Ectodermal cell (in vitro differentiated cells): Measurements from ENCODE around the gene BSG.

Source experiments
- H3K27ac ChIP-seq: 2 replicates; pipeline ENCODE4 v1.7.0; 2013; ENCODE audit warnings: mild to moderate bottlenecking, low read depth, low read length; ENCODE audit not compliant: insufficient read depth, poor library complexity, severe bottlenecking
- H3K27me3 ChIP-seq: 2 replicates; pipeline ENCODE4 v1.7.0; 2013; ENCODE audit warnings: mild to moderate bottlenecking, low read length; ENCODE audit not compliant: insufficient read depth, control insufficient read depth, poor library complexity, severe bottlenecking
- H3K36me3 ChIP-seq: one replicate; pipeline ENCODE4 v1.7.0; 2013; ENCODE audit warnings: low read length; ENCODE audit not compliant: control insufficient read depth, insufficient read depth
- H3K4me1 ChIP-seq: one replicate; pipeline ENCODE4 v1.7.0; 2013; ENCODE audit warnings: low read length; ENCODE audit not compliant: control insufficient read depth, insufficient read depth
- H3K4me3 ChIP-seq: 2 replicates; pipeline ENCODE4 v1.7.0; 2013; ENCODE audit warnings: low read depth, low read length, control low read depth; ENCODE audit not compliant: insufficient read depth
- H3K9me3 ChIP-seq: 2 replicates; pipeline ENCODE4 v1.7.0; 2013; ENCODE audit warnings: mild to moderate bottlenecking, low read length, moderate library complexity; ENCODE audit not compliant: control insufficient read depth
- WGBS, 2 experiments: methylation state at CpG; one replicate each; pipeline ENCODE4 v1.1.7; 2013; ENCODE audit warnings: missing lambda C conversion rate in 2 of 2; 5-methylcytosine and 5-hydroxymethylcytosine counted together

Gene BSG

DNA sequence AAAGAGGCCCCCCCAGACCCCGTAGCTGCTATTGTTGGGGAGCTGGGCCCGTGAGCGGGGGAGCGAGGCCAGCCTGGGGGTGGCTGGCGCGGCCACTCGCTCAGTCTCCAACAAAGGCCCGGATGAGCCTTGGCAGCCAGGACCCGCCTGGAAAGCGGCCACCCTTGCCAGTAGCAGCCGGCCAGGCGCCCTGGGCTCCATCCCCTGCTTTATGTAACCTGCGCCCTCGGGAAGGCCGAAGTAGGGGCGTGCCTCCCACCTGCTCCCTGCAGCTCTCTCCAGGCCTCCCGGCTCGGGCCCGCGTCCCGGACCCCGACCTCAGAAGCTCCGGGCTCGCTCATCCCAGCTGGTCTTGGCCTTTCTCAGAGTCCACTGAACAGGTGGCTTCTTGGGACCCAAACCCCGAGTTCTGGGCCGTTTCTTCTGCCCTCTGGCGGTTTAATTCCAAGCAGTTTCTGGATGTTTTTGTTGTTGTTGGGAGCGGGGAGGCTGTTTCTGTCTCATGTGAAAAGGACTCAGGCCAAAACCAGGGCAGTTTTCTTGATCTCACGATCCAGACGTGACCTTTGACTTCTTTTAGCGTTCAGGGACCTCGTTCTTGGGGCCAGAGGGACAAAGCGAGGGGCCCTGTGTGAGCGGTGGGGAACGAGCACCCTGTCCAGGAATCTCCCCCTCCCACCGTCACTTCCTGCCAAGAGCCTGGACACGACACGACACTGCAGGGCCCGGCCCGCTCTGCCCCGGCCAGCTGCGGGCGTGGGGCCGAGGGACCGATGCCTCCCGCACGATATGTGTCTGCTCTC is 39.6 kb upstream of the BSG start:
- peaks cover 18% of the 10 kb centered on the region for H3K36me3 ChIP-seq
- WGBS, 2 experiments: 7% methylated on average over 47 of the region's 47 CpGs
- H3K4me3 ChIP-seq: peak overlapping the region; percentile 97
- H3K9me3 ChIP-seq: no peaks in the 10 kb centered on the region
- H3K27me3 ChIP-seq: no peaks in the 10 kb centered on the region
- H3K4me1 ChIP-seq: peaks cover 16% of the 10 kb centered on the region
- peak overlapping the region; percentile 73 for H3K27ac ChIP-seq

DNA sequence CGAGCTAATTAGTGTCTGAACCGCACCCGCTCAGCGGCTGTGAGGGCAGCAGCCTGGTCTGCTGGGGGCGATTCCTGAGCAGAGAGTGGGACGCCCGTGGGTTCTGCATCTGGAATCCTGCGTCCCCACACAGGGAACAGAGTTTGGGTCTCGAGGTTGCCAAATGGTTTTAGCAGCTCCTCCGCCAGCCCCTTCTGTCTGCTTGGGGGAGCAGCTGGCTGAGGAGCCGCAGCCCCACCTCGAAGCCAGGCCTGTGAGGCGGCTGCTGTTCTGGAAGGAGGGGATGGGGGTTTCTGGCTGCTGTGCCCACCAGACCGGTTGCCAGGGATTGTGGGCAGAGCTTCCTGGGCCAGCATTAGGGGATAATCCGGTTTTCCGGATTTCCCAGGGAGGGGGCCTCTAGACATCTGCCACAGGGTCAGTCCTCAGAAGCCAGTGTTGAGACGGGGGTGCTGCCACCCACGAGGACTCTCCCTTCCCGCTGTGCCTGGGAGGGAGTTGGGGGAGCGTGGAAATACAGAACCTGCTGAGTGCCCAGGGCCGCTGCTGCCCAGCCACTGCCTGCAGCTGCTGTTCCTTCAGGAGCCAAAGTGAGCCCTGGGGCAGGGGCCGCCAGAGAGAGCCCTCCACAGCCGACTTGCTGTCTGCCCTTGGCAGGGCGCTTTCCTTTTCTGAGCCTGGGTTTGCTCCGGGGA is 38.9 kb upstream of the BSG start:
- no peaks in the 10 kb centered on the region for H3K9me3 ChIP-seq
- peak overlapping the region; percentile 97 for H3K4me3 ChIP-seq
- H3K36me3 ChIP-seq: peaks cover 25% of the 10 kb centered on the region
- no peak overlapping the region for H3K27ac ChIP-seq
- 79% methylated on average over 25 of the region's 25 CpGs for WGBS, 2 experiments
- H3K4me1 ChIP-seq: peaks cover 16% of the 10 kb centered on the region
- H3K27me3 ChIP-seq: no peaks in the 10 kb centered on the region

DNA sequence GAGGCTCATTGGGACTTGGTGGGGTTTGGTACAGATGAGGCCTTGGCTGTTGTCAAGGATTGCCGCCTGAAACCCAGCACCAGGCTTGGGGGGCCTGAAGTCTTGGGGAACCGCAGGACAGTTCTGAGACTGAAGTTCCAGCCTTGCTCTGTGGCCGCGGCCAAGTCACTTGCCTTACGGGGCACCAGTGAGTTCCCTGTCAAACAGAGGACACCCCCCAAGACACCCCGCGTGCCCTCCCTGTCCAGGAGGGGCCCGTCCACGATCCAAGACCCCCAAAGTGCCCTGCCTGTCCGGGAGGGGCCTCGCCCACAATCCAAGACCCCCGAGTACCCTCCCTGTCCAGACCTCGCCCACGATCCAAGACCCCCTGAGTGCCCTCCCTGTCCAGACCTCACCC is 38.3 kb upstream of the BSG start:
- Histone ChIP-seq H3K4me1 (peaks cover 16% of the 10 kb centered on the region), H3K4me3 (no peak overlapping the region), H3K27me3 (no peaks in the 10 kb centered on the region), H3K27ac (no peak overlapping the region), H3K36me3 (peaks cover 25% of the 10 kb centered on the region), H3K9me3 (no peaks in the 10 kb centered on the region)
- 89 to 92% methylated on average over 14 of the region's 14 CpGs for WGBS, 2 experiments

DNA sequence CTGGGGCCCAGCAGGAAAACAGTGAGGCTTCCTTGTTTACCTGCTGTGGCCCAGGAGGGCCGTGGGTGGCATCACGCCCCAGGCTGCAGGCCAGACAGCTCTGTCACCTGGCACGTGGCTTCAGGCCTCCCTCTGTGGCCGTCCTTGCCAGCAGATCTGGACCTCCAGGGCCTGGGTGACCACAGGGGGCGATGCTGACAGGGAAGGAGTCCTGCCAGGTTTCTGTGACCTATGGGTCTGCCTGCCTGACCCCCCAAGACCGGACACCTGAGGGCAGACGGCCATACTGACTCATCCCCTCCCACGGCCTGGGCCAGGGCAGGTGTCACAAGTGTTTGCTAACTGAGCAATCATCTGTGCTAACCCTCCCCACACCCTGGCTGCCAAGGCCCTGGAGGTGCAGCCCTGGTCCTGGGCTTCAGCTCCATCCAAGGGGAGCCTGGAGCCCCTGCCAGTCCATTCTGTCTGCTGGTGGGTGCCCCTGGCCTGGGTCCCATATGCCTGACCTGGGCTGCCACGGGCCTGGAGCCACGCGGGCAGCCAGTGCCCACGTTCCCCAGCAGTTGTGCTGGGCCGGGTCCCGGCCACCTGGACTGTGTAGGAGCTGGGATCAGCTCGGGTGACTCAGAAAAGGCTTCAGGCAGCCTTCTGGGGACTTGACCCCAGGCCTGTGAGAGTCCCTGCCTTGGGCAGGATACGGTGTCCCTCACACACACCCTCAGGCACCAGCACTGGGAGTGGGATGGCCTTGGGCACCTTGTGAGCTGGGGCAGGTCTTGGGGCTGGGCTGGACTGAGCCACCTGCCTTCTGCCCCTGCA is 37.2 kb upstream of the BSG start:
- peaks cover 25% of the 10 kb centered on the region for H3K36me3 ChIP-seq
- WGBS, 2 experiments: 84 to 86% methylated on average over 16 of the region's 16 CpGs
- no peaks in the 10 kb centered on the region for H3K9me3 ChIP-seq

DNA sequence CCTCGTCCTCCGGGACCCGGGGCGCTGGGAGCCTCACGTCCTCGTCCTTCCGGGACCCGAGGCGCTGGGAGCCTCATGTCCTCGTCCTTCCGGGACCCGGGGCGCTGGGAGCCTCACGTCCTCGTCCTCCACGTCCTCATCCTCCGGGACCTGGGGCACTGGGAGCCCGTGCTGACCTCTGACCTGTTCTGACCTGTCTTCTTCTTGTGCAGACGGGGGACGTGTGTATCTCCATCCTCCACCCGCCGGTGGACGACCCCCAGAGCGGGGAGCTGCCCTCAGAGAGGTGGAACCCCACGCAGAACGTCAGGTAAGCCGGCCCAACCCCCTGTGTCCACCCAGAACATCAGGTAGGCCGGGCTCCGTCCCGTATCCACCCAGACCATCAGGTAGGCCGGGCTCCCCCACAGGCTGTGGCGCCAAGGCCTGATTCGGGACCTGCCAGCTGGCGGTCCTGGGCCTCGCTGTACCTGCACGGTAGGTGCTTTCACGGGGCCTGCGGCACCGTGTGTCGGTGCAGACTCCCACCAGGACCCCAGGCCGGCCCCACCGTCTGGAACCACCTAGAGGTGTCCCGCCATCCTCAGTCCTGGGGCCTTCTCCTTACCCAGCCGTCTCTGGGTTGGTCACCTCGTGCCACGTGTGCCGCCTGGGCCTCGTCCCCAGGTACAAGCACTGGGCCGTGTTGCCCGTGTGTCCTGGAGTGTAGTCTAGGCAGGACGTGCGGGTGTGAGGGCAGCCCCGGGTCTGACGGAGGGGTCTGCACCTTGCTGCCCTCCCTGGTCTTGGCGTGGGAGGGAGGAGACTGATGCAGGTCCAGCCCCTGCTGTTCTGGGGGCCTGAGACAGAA is 36.1 kb upstream of the BSG start:
- H3K27ac ChIP-seq: no peak overlapping the region
- peaks cover 11% of the 10 kb centered on the region for H3K4me1 ChIP-seq
- H3K36me3 ChIP-seq: peaks cover 25% of the 10 kb centered on the region
- 94 to 95% methylated on average over 55 of the region's 55 CpGs for WGBS, 2 experiments
- no peak overlapping the region for H3K4me3 ChIP-seq
- no peaks in the 10 kb centered on the region for H3K9me3 ChIP-seq
- no peaks in the 10 kb centered on the region for H3K27me3 ChIP-seq

More for the DNA sequence above, 37.2 kb upstream of the BSG start:
- Histone ChIP-seq H3K4me3 (no peak overlapping the region), H3K27me3 (no peaks in the 10 kb centered on the region), H3K27ac (no peak overlapping the region), H3K4me1 (peaks cover 16% of the 10 kb centered on the region)

DNA sequence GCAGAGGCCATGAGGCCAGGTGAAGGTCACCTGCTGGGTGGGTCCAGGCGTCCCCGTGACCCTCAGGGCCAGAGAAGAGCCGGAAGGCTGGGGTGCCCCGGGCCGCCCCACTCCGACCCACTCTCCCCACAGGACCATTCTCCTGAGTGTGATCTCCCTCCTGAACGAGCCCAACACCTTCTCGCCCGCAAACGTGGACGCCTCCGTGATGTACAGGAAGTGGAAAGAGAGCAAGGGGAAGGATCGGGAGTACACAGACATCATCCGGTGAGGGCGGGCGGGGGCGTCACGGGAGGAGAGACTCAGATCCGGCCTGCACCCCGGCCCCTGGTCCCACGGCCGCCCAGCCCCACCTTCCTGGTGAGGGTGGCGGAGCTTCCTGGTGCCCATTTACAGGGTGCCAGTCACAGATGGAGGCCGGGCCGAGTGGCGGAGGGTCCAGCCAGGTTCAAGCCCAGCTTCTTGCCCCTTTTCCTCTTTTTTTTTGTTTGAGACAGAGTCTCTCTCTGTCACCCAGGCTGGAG is 35.5 kb upstream of the BSG start:
- H3K9me3 ChIP-seq: no peaks in the 10 kb centered on the region
- no peak overlapping the region for H3K27ac ChIP-seq
- H3K4me3 ChIP-seq: no peak overlapping the region
- H3K4me1 ChIP-seq: peaks cover 11% of the 10 kb centered on the region
- H3K27me3 ChIP-seq: no peaks in the 10 kb centered on the region
- WGBS, 2 experiments: 95 to 97% methylated on average over 26 of the region's 26 CpGs
- H3K36me3 ChIP-seq: peaks cover 25% of the 10 kb centered on the region

DNA sequence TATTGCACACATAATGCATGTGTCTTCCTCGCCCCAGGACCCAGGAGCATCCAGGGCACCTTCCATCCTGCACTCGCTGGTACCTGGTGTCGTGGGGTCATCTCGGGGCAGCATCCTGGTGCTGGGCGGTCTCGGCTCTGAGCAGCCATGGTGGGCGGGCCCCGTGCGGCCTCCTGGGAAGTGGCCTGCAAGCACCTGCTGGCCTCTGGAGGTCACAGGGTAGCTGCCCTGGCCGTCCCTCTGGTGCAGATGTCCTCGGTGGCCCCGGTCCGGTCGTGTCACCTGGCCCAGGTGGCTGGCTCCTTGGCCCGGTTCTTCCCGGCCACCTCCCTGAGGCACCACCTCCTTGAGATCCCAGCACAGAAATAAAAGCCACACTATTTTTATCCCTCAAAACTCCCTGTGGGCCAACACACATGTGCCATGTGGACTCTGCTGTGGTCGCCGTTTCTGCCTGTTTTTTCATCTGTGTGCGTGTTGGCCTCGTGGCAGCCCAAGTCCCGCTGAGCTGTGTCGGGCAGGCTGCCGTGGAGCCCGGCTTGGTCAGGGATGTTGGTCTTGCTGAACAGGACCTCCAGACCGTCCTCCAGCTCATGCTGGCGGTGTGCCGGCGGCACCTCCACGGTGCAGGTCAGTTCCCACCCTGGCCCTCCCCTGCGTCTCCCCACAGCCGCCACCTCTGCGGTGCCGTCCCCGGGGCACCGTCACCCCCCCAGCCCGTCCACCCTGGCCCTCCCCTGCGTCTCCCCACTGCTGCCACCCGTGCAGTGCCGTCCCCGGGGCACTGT is 33.6 kb upstream of the BSG start:
- WGBS, 2 experiments: 94 to 95% methylated on average over 40 of the region's 40 CpGs
- Histone ChIP-seq H3K36me3 (peaks cover 31% of the 10 kb centered on the region), H3K4me1 (peaks cover 5% of the 10 kb centered on the region), H3K27me3 (no peaks in the 10 kb centered on the region), H3K4me3 (no peak overlapping the region), H3K9me3 (no peaks in the 10 kb centered on the region), H3K27ac (no peak overlapping the region)

DNA sequence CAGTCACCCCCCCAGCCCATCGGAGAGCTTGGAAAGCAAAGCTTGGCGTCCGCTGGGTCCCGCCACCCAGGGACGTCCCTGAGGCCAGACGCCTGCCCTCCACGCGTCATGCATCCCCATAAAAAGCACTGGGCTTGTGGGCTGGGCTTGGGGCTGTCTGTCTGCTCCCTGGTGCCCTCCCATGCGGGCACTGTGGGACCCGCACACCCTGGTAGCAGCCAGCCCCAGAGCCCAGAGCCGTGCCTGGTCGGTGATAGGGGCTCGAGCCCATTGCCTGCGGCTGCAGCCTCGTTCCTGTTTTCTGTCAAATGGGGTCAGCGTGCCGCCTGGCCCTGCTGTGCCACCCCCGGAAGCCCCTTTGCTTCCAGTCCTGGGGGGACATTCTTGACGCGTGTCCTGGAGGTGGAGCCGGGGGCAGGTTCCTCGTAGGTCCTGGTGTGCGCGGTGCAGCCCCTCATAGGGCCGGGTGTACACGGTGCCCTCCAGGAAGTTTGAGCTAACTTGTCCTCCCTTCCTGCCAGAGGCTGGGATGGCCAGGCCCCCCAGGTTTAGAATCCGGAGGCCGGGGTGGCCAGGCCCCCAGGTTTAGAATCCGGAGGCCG is 32.9 kb upstream of the BSG start:
- H3K4me3 ChIP-seq: no peak overlapping the region
- no peaks in the 10 kb centered on the region for H3K9me3 ChIP-seq
- 90 to 91% methylated on average over 30 of the region's 30 CpGs for WGBS, 2 experiments
- H3K27me3 ChIP-seq: no peaks in the 10 kb centered on the region
- H3K27ac ChIP-seq: no peak overlapping the region
- peaks cover 31% of the 10 kb centered on the region for H3K36me3 ChIP-seq
- no peaks in the 10 kb centered on the region for H3K4me1 ChIP-seq
